OCI-LY7 (cell line): ENCODE measurements around the gene SUPT3H. TPM values are rescaled to one million over a fixed set of nuclear protein-coding genes. Genes with fewer than 3 reads are reported as not detected.

Source experiments
- BruUV-seq: library from RNA; stranded (reverse); fragments of 400-500 nt; replicated peaks from 2 replicates; lab custom pipeline; 2021; lab: Mats Ljungman, UMichigan
- CTCF ChIA-PET: fragments of 300-600 bp; sonication (Branson Sonifier 250); formaldehyde crosslinking; loops from one replicate; lab custom pipeline; 2022; ENCODE audit warnings: antibody characterized with exemption; ENCODE audit not compliant: unreplicated experiment; lab: Charles Lee
- POLR2A ChIA-PET: fragments of 300-600 bp; sonication (Branson Sonifier 250); formaldehyde crosslinking; loops from one replicate; lab custom pipeline; 2022; ENCODE audit warnings: antibody characterized with exemption; lab: Charles Lee
- DNase-seq: peaks from one replicate; pipeline ENCODE4 v3.0.0-alpha.2; 2015; ENCODE audit warnings: low spot score
- H2AFZ ChIP-seq: fragments of 200-600 bp; sonication (generic), shearing (Covaris generic); 2 replicates; pipeline ENCODE4 v1.6.1; 2014; ENCODE audit warnings: mild to moderate bottlenecking, antibody characterized with exemption, low read length, moderate library complexity
- H3K27ac ChIP-seq: fragments of 200-600 bp; sonication (generic); 2 replicates; pipeline ENCODE4 v1.5.1; 2014; ENCODE audit warnings: mixed run types, low read depth, mild to moderate bottlenecking, moderate library complexity, low read length, inconsistent platforms; ENCODE audit not compliant: poor library complexity, severe bottlenecking
- H3K36me3 ChIP-seq: fragments of 200-600 bp; sonication (generic); 2 replicates; pipeline ENCODE4 v1.6.1; 2014; ENCODE audit warnings: mild to moderate bottlenecking, antibody characterized with exemption, low read length, moderate library complexity, mixed read lengths; ENCODE audit not compliant: insufficient read depth
- H3K4me1 ChIP-seq: fragments of 200-600 bp; sonication (generic); 2 replicates; pipeline ENCODE4 v1.5.1; 2014; ENCODE audit warnings: mild to moderate bottlenecking, low read length; ENCODE audit not compliant: insufficient read depth, poor library complexity, severe bottlenecking
- H3K4me2 ChIP-seq: fragments of 200-600 bp; sonication (generic); 2 replicates; pipeline ENCODE4 v1.6.1; 2014; ENCODE audit warnings: mild to moderate bottlenecking, low read length
- H3K4me3 ChIP-seq: fragments of 200-600 bp; sonication (generic); 2 replicates; pipeline ENCODE4 v1.5.1; 2014; ENCODE audit warnings: mild to moderate bottlenecking, low read depth, low read length; ENCODE audit not compliant: poor library complexity, severe bottlenecking
- H3K79me2 ChIP-seq: fragments of 200-600 bp; sonication (generic); 2 replicates; pipeline ENCODE4 v1.6.1; 2016; ENCODE audit warnings: low read depth, mild to moderate bottlenecking, low read length, moderate library complexity, mixed read lengths; ENCODE audit not compliant: insufficient read depth
- H3K9me2 ChIP-seq: fragments of 200-600 bp; sonication (generic); 2 replicates; pipeline ENCODE4 v1.6.1; 2016; ENCODE audit warnings: mild to moderate bottlenecking, low read length, mixed read lengths; ENCODE audit not compliant: insufficient read depth
- H3K9me3 ChIP-seq: fragments of 200-600 bp; sonication (generic); 2 replicates; pipeline ENCODE4 v1.6.1; 2014; ENCODE audit warnings: mild to moderate bottlenecking, mixed run types, low read length, mixed read lengths
- H4K20me1 ChIP-seq: fragments of 200-600 bp; sonication (generic); 2 replicates; pipeline ENCODE4 v1.6.1; 2014; ENCODE audit warnings: mild to moderate bottlenecking, antibody characterized with exemption, low read length, moderate library complexity, mixed read lengths; ENCODE audit not compliant: insufficient read depth
- EZH2phosphoT487 ChIP-seq: fragments of 200-600 bp; sonication (generic); IDR thresholded peaks from 2 replicates; pipeline ENCODE4 v1.6.1; 2018; ENCODE audit warnings: low read depth, borderline replicate concordance, mild to moderate bottlenecking, mixed run types, antibody characterized with exemption, low read length, moderate library complexity, mixed read lengths
- intact Hi-C: fragments of 100-400 bp; cut with micrococcal nuclease; formaldehyde crosslinking; loops from one replicate; pipeline ENCODE4 v1.10.0; 2022; ENCODE audit not compliant: unreplicated experiment
- total RNA-seq, 2 experiments: library from RNA; depleted of rRNA in 1 of 2; stranded (reverse); fragments of >200 nt in 1 of 2; shearing (Covaris generic) in 1 of 2; gene quantifications; 2 replicates each; pipeline ENCODE4 v1.2.3, GENCODE V29; 2014 to 2022
- TF ChIP-seq, protein P1 (sequence below): fragments of 200-600 bp; sonication (generic); conservative IDR thresholded peaks from 2 replicates; pipeline ENCODE4 v1.5.1; 2014; ENCODE audit warnings: mild to moderate bottlenecking, antibody characterized with exemption, low read length, moderate library complexity, mixed read lengths

SUPT3H gene
- total RNA-seq, 2 experiments from 2014 or later = 1.1 to 7.1 TPM

GRCh38 chr6:45365036-45365435, 12.7 kb downstream of the SUPT3H start:
- TF ChIP-seq EZH2phosphoT487 = no peak
- TF ChIP-seq, protein P1, sequence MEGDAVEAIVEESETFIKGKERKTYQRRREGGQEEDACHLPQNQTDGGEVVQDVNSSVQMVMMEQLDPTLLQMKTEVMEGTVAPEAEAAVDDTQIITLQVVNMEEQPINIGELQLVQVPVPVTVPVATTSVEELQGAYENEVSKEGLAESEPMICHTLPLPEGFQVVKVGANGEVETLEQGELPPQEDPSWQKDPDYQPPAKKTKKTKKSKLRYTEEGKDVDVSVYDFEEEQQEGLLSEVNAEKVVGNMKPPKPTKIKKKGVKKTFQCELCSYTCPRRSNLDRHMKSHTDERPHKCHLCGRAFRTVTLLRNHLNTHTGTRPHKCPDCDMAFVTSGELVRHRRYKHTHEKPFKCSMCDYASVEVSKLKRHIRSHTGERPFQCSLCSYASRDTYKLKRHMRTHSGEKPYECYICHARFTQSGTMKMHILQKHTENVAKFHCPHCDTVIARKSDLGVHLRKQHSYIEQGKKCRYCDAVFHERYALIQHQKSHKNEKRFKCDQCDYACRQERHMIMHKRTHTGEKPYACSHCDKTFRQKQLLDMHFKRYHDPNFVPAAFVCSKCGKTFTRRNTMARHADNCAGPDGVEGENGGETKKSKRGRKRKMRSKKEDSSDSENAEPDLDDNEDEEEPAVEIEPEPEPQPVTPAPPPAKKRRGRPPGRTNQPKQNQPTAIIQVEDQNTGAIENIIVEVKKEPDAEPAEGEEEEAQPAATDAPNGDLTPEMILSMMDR = no peak
- Histone ChIP-seq H2AFZ (no peak overlapping the region), H3K36me3 (no peaks in the 10 kb centered on the region), H3K79me2 (no peaks in the 10 kb centered on the region), H4K20me1 (no peaks in the 10 kb centered on the region), H3K9me2 (no peaks in the 10 kb centered on the region), H3K4me1 (no peaks in the 10 kb centered on the region), H3K4me3 (no peak overlapping the region), H3K9me3 (no peaks in the 10 kb centered on the region), H3K27ac (no peak overlapping the region), H3K4me2 (no peak overlapping the region)
- intact Hi-C loops = no loop called here
- BruUV-seq = no TSS peak
- POLR2A ChIA-PET = interaction anchor here (0.7 kb wide), 2 partner anchors 891 to 990 kb away, joined by 3 to 4 read pairs; no protein-coding TSS in a partner anchor
- DNase-seq = no peak
- CTCF ChIA-PET = no interaction called here

DNA sequence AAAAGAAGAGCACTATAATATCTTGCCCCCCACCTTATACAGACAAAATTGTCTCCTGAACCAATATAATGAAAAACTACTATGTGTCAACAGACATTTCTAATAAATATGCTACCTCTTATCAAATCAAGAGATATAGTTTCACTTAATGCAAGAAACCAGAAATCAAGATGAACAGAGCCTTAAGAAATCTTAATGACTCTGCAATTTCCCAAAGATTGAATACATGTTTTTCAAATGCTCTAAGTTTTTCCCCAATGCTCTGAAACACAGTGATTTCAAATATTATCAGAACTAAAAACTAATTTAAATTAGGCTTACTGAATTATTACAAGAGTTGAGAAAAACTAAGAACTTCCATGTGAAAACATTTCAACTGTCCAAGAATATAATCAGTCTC, 13.3 kb downstream of the SUPT3H start:
- BruUV-seq = no TSS peak
- H3K9me2 ChIP-seq = no peaks in the 10 kb centered on the region
- TF ChIP-seq, protein P1 = no peak
- no peak for TF ChIP-seq EZH2phosphoT487
- no peaks in the 10 kb centered on the region for H3K9me3 ChIP-seq
- H3K27ac ChIP-seq = no peak overlapping the region
- H3K4me2 ChIP-seq = no peak overlapping the region
- no peaks in the 10 kb centered on the region for H4K20me1 ChIP-seq
- H2AFZ ChIP-seq = no peak overlapping the region
- no peaks in the 10 kb centered on the region for H3K79me2 ChIP-seq
- no peaks in the 10 kb centered on the region for H3K4me1 ChIP-seq
- H3K36me3 ChIP-seq = no peaks in the 10 kb centered on the region
- H3K4me3 ChIP-seq = no peak overlapping the region
- intact Hi-C loops = no loop called here
- DNase-seq = no peak
- ChIA-PET CTCF (no interaction called here), POLR2A (interaction anchor here (0.7 kb wide), 1 partner anchor 890 kb away, joined by 4 read pairs; no protein-coding TSS in a partner anchor)

DNA sequence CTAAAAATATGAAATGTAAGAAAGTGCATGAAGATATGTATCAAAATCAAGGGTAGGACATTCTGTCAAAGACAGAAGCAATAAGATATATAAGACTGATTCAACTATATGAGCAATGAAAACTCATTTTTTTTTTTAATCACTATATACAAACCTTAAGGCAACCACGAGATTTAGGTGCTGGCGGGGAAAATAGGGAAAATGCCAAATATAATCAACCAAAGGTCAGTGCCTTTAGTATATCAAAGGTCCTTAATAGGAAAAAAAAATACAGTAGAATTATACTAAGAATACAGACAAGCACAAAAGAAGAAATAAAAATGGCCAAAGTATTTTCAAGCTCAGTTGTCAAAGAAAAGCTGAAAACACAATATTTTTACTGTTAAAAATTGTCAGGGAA, 24.1 kb downstream of the SUPT3H start:
- Histone ChIP-seq H3K9me3 (no peaks in the 10 kb centered on the region), H3K4me3 (no peak overlapping the region), H2AFZ (no peak overlapping the region), H3K4me1 (no peaks in the 10 kb centered on the region), H3K79me2 (no peaks in the 10 kb centered on the region), H3K9me2 (no peaks in the 10 kb centered on the region), H3K4me2 (no peak overlapping the region), H3K36me3 (no peaks in the 10 kb centered on the region), H4K20me1 (no peaks in the 10 kb centered on the region), H3K27ac (no peak overlapping the region)
- intact Hi-C loops = no loop called here
- CTCF ChIA-PET = no interaction called here
- POLR2A ChIA-PET = interaction anchor here (0.7 kb wide), 1 partner anchor 1160 kb away, joined by 3 read pairs; no protein-coding TSS in a partner anchor
- DNase-seq = no peak
- BruUV-seq = no TSS peak
- TF ChIP-seq, protein P1 = no peak
